ENCODE results near the gene DNAJB2. TPM values are rescaled to one million over a fixed set of nuclear protein-coding genes. Genes with fewer than 3 reads are reported as not detected.

DNAJB2 gene
- total and polyA plus RNA-seq, 2 of the 8 experiments (the other 6 are each of a cell fraction or from before 2014, with no cell fraction given) = 21.0 to 26.3 TPM

- no peak for TF ChIP-seq ATF2 (IDR thresholded peaks at IDR 0.05; ENCODE audit: low read length)
- TF ChIP-seq TAF1 (IDR thresholded peaks at IDR 0.05; ENCODE audit: low read depth, low read length) = no peak
- no peak for TF ChIP-seq GTF2F1 (IDR thresholded peaks at IDR 0.05; ENCODE audit: borderline replicate concordance, low read depth, low read length)
- TF ChIP-seq SP4 (IDR thresholded peaks at IDR 0.05; ENCODE audit: low read length) = no peak
- TF ChIP-seq POLR2AphosphoS5 (IDR thresholded peaks at IDR 0.05; ENCODE audit: low read depth, low read length) = no peak
- no peak for TF ChIP-seq CEBPB (IDR thresholded peaks at IDR 0.05; ENCODE audit: low read depth, low read length)
Measured at GRCh38 chr2:219304223-219304622, 25.1 kb downstream of the DNAJB2 start (continued).

All from H1 (cell line).